H1 (cell line): ENCODE measurements around the gene MEN1. TPM values are rescaled to one million over a fixed set of nuclear protein-coding genes. Genes with fewer than 3 reads are reported as not detected.

ENCODE experiments used
- BRCA1 ChIP-seq: IDR thresholded peaks from 2 replicates; pipeline ENCODE4 v1.6.1; 2012; ENCODE audit warnings: low read depth, low read length, improper control_type of control experiment
- CHD2 ChIP-seq: IDR thresholded peaks from 2 replicates; pipeline ENCODE4 v1.6.1; 2012; ENCODE audit warnings: low read length, improper control_type of control experiment
- GTF2F1 ChIP-seq: IDR thresholded peaks from 2 replicates; pipeline ENCODE4 v1.6.1; 2012; ENCODE audit warnings: low read depth, low read length, improper control_type of control experiment, borderline replicate concordance
- JUN ChIP-seq: IDR thresholded peaks from 2 replicates; pipeline ENCODE4 v1.6.1; 2011; ENCODE audit warnings: low read depth, mild to moderate bottlenecking, improper control_type of control experiment, low read length
- MAFK ChIP-seq: IDR thresholded peaks from 2 replicates; pipeline ENCODE4 v1.6.1; 2012; ENCODE audit warnings: low read depth, mild to moderate bottlenecking, improper control_type of control experiment, low read length
- PHF8 ChIP-seq: fragments of 200-600 bp; sonication (generic); conservative IDR thresholded peaks from 2 replicates; pipeline ENCODE4 v1.7.1; 2012; ENCODE audit warnings: low read depth, mild to moderate bottlenecking, inconsistent platforms, low read length, moderate library complexity
- RFX5 ChIP-seq: IDR thresholded peaks from 2 replicates; pipeline ENCODE4 v1.6.1; 2011; ENCODE audit warnings: low read depth, low read length, improper control_type of control experiment, borderline replicate concordance
- SRF ChIP-seq: IDR thresholded peaks from 2 replicates; pipeline ENCODE4 v1.6.1; 2011; ENCODE audit warnings: mild to moderate bottlenecking, low read depth, low read length, moderate library complexity
- polyA plus RNA-seq, 7 experiments: library from polyadenylated mRNA; depleted of rRNA in 3 of 7; stranded (reverse) in 5 of 7; unstranded in 2 of 7; fragments of >200 nt in 5 of 7; fragments of 200-250 nt in 2 of 7; gene quantifications; 1 replicate in 5 of 7; 2 replicates in 1 of 7; 4 replicates in 1 of 7; pipeline versions ENCODE4 v1.2.1 to v1.2.3, GENCODE V29; 2011 to 2013; ENCODE audit warnings: missing spikeins in 2 of 7, mixed read lengths in 2 of 7
- total RNA-seq: library from RNA; stranded (reverse); fragmentation: NEBNext Ultra II Directional; extraction: Animal tissue kit (Norgen Biotek cat#: 25700); gene quantifications from 2 replicates; pipeline ENCODE4 v1.2.1, GENCODE V29; 2021
- TF ChIP-seq, protein P1 (sequence below): IDR thresholded peaks from 2 replicates; pipeline ENCODE4 v1.6.1; 2012; ENCODE audit warnings: inconsistent platforms
- TF ChIP-seq, protein P2 (sequence below): IDR thresholded peaks from 2 replicates; pipeline ENCODE4 v1.6.1; 2011; ENCODE audit warnings: low read depth, mild to moderate bottlenecking, low read length; ENCODE audit not compliant: insufficient read depth

Gene MEN1
- total and polyA plus RNA-seq, 2 of the 8 experiments (the other 6 are each of a cell fraction or from before 2014, with no cell fraction given), result 47.2 to 56.3 TPM

DNA sequence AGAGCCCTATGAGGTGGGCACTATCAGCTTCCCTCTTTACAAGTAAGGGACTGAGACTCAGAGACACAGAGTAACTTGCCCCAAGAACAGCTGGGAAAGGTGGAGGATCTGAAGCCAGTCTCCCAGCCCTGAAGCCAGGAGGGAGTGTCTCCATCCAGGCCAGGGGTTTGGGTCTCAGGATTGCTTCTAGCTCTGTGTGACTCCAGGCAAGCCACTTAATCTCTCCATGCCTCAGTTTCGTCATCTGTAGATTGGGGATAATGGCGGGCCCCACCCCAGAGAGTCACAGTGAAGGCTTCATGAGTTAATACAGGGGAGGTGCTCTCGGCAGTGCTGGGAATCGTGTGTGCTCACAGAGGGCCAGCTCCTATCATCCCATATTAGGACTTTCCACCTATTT is 17.9 kb downstream of the MEN1 start (continued):
- TF ChIP-seq RFX5 (no peak), MAFK (no peak), GTF2F1 (no peak), BRCA1 (no peak), JUN (no peak), PHF8 (no peak), SRF (no peak), CHD2 (no peak)
- TF ChIP-seq, protein P1, sequence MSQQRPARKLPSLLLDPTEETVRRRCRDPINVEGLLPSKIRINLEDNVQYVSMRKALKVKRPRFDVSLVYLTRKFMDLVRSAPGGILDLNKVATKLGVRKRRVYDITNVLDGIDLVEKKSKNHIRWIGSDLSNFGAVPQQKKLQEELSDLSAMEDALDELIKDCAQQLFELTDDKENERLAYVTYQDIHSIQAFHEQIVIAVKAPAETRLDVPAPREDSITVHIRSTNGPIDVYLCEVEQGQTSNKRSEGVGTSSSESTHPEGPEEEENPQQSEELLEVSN, result no peak
- TF ChIP-seq, protein P2, sequence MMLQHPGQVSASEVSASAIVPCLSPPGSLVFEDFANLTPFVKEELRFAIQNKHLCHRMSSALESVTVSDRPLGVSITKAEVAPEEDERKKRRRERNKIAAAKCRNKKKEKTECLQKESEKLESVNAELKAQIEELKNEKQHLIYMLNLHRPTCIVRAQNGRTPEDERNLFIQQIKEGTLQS, result no peak
